HCT116 (cell line): ENCODE results near the gene UPB1. TPM values are rescaled to one million over a fixed set of nuclear protein-coding genes. Genes with fewer than 3 reads are reported as not detected.

Source experiments
- ATAC-seq: fragments of 200-7000 bp; cut with Tn5 transposase; 2 replicates; pipeline ENCODE4 v1.9.1; 2020; ENCODE audit warnings: mild to moderate bottlenecking, moderate library complexity
- BruUV-seq: library from RNA; stranded (reverse); fragments of 400-500 nt; replicated peaks from 2 replicates; lab custom pipeline; 2021; lab: Mats Ljungman, UMichigan
- CTCF ChIA-PET: fragments of 300-600 bp; sonication (Branson Sonifier 250); formaldehyde crosslinking; loops from one replicate; lab custom pipeline; 2021; ENCODE audit warnings: antibody characterized with exemption; lab: Charles Lee
- POLR2A ChIA-PET: fragments of 300-600, 350-600 bp; sonication (Branson Sonifier 250); formaldehyde crosslinking; loops from one replicate; lab custom pipeline; 2021; ENCODE audit warnings: antibody characterized with exemption; lab: Charles Lee
- RAD21 ChIA-PET, 2 experiments: fragments of 300-600 bp; sonication (Branson Sonifier 250); formaldehyde crosslinking; loops; one replicate each; lab custom pipeline; 2023; ENCODE audit warnings: low total read pairs in 2 of 2; ENCODE audit not compliant: uncharacterized antibody in 2 of 2, unreplicated experiment in 2 of 2, low non-redundant PET in 1 of 2; lab: Charles Lee
- DNase-seq: peaks from one replicate; pipeline ENCODE4 v3.0.0-alpha.2; 2010; ENCODE audit warnings: low read depth, low spot score
- H2AFZ ChIP-seq: fragments of 200-600 bp; shearing (Covaris generic), sonication (generic); 2 replicates; pipeline ENCODE4 v1.6.1; 2017; ENCODE audit warnings: low read depth, mixed run types, mixed read lengths, antibody characterized with exemption, low read length; ENCODE audit not compliant: poor library complexity, severe bottlenecking
- H3K27ac ChIP-seq: 2 replicates; pipeline ENCODE4 v1.5.1; 2012; ENCODE audit warnings: low read depth, low read length
- H3K27me3 ChIP-seq: fragments of 200-600 bp; sonication (generic); 2 replicates; pipeline ENCODE4 v1.6.1; 2016; ENCODE audit warnings: mixed run types, low read length, mixed read lengths; ENCODE audit not compliant: insufficient read depth
- H3K36me3 ChIP-seq, 2 experiments: fragments of 200-500 bp in 1 of 2; fragments of 200-600 bp in 1 of 2; sonication (Bioruptor generic) in 1 of 2; sonication (generic) in 1 of 2; 2 replicates each; pipeline versions ENCODE4 v1.5.1 to v1.6.1; 2014 to 2016; ENCODE audit warnings: low read length in 2 of 2, inconsistent platforms in 1 of 2, mixed read lengths in 1 of 2, mixed run types in 1 of 2; ENCODE audit not compliant: insufficient read depth in 2 of 2, control insufficient read depth in 1 of 2
- H3K4me1 ChIP-seq, 2 experiments: fragments of 200-600 bp in 1 of 2; sonication (generic) in 1 of 2; 2 replicates each; pipeline versions ENCODE4 v1.5.1 to v1.6.1; 2012 to 2017; ENCODE audit warnings: low read length in 2 of 2, inconsistent platforms in 1 of 2, mild to moderate bottlenecking in 1 of 2, mixed read lengths in 1 of 2, mixed run types in 1 of 2, moderate library complexity in 1 of 2; ENCODE audit not compliant: insufficient read depth in 2 of 2, control insufficient read depth in 1 of 2
- H3K4me2 ChIP-seq: fragments of 200-600 bp; sonication (generic); 2 replicates; pipeline ENCODE4 v1.6.1; 2017; ENCODE audit warnings: mixed run types, low read length, mixed read lengths
- H3K4me3 ChIP-seq, 2 experiments: fragments of 200-600 bp in 1 of 2; sonication (generic) in 1 of 2; replicated peaks in 1 of 2; 2 replicates each; pipeline ENCODE4 v1.5.1; 2011 to 2016; ENCODE audit warnings: low read length in 2 of 2, control low read depth in 1 of 2, low read depth in 1 of 2, mild to moderate bottlenecking in 1 of 2, mixed read lengths in 1 of 2, mixed run types in 1 of 2
- H3K79me2 ChIP-seq: fragments of 200-600 bp; sonication (generic); 2 replicates; pipeline ENCODE4 v1.6.1; 2017; ENCODE audit warnings: mild to moderate bottlenecking, mixed run types, low read length, moderate library complexity, mixed read lengths; ENCODE audit not compliant: insufficient read depth
- H3K9ac ChIP-seq: fragments of 200-600 bp; sonication (generic); 2 replicates; pipeline ENCODE4 v1.6.1; 2016; ENCODE audit warnings: low read length, mixed read lengths
- H3K9me2 ChIP-seq: fragments of 200-600 bp; sonication (generic), shearing (Covaris generic); 2 replicates; pipeline ENCODE4 v1.6.1; 2017; ENCODE audit warnings: mixed run types, mild to moderate bottlenecking, moderate library complexity; ENCODE audit not compliant: insufficient read depth
- H3K9me3 ChIP-seq, 2 experiments: fragments of 200-500 bp in 1 of 2; fragments of 200-600 bp in 1 of 2; sonication (Bioruptor generic) in 1 of 2; sonication (generic) in 1 of 2; 2 replicates each; pipeline ENCODE4 v1.6.1; 2014 to 2017; ENCODE audit warnings: low read length in 2 of 2, mixed read lengths in 2 of 2, inconsistent platforms in 1 of 2, low read depth in 1 of 2, mild to moderate bottlenecking in 1 of 2, mixed run types in 1 of 2, moderate library complexity in 1 of 2; ENCODE audit not compliant: control insufficient read depth in 1 of 2, insufficient read depth in 1 of 2
- H4K20me1 ChIP-seq: fragments of 200-600 bp; sonication (generic), shearing (Covaris generic); 2 replicates; pipeline ENCODE4 v1.6.1; 2017; ENCODE audit warnings: mixed run types, mild to moderate bottlenecking, moderate library complexity; ENCODE audit not compliant: insufficient read depth
- ATF3 ChIP-seq: IDR thresholded peaks from 2 replicates; pipeline ENCODE4 v1.6.1; 2012
- CBX3 ChIP-seq: IDR thresholded peaks from 2 replicates; pipeline ENCODE4 v1.6.1; 2012; ENCODE audit warnings: low read depth
- CEBPB ChIP-seq: IDR thresholded peaks from 2 replicates; pipeline ENCODE4 v1.6.1; 2012; ENCODE audit warnings: low read depth
- CTCF ChIP-seq, 3 experiments: fragments of 200-600 bp in 1 of 3; sonication (generic) in 1 of 3; IDR thresholded peaks in 2 of 3; conservative IDR thresholded peaks in 1 of 3; 2 replicates each; pipeline ENCODE4 v1.5.1; 2012 to 2017; ENCODE audit warnings: low read depth in 2 of 3, low read length in 2 of 3, antibody characterized with exemption in 1 of 3, borderline replicate concordance in 1 of 3, control low read depth in 1 of 3, mild to moderate bottlenecking in 1 of 3, mixed read lengths in 1 of 3, mixed run types in 1 of 3, moderate library complexity in 1 of 3; ENCODE audit not compliant: insufficient read depth in 1 of 3
- ELF1 ChIP-seq: IDR thresholded peaks from 2 replicates; pipeline ENCODE4 v1.6.1; 2012; ENCODE audit warnings: low read depth, borderline replicate concordance
- EZH2 ChIP-seq: fragments of 200-600 bp; sonication (generic); IDR thresholded peaks from 2 replicates; pipeline ENCODE4 v1.6.1; 2017; ENCODE audit warnings: antibody characterized with exemption, mixed run types
- EZH2phosphoT487 ChIP-seq: fragments of 200-600 bp; IDR thresholded peaks from 2 replicates; pipeline ENCODE4 v1.6.1; 2018; ENCODE audit warnings: antibody characterized with exemption, borderline replicate concordance
- FOSL1 ChIP-seq: IDR thresholded peaks from 2 replicates; pipeline ENCODE4 v1.6.1; 2012; ENCODE audit warnings: low read depth
- JUND ChIP-seq: IDR thresholded peaks from 2 replicates; pipeline ENCODE4 v1.6.1; 2012
- MAX ChIP-seq: IDR thresholded peaks from 2 replicates; pipeline ENCODE4 v1.6.1; 2012
- POLR2AphosphoS5 ChIP-seq: IDR thresholded peaks from 2 replicates; pipeline ENCODE4 v1.6.1; 2011; ENCODE audit warnings: mild to moderate bottlenecking, low read depth, low read length, moderate library complexity
- REST ChIP-seq: IDR thresholded peaks from 2 replicates; pipeline ENCODE4 v1.6.1; 2012; ENCODE audit warnings: low read depth
- SIN3A ChIP-seq: IDR thresholded peaks from 2 replicates; pipeline ENCODE4 v1.6.1; 2012; ENCODE audit warnings: low read depth
- SRF ChIP-seq: IDR thresholded peaks from 2 replicates; pipeline ENCODE4 v1.6.1; 2012; ENCODE audit warnings: low read depth
- TCF7L2 ChIP-seq: IDR thresholded peaks from 2 replicates; pipeline ENCODE4 v1.7.0; 2011; ENCODE audit warnings: borderline replicate concordance, inconsistent platforms; ENCODE audit not compliant: insufficient read depth, insufficient read length; ENCODE audit errors: extremely low read depth
- YY1 ChIP-seq: IDR thresholded peaks from 2 replicates; pipeline ENCODE4 v1.6.1; 2011; ENCODE audit warnings: low read length, low read depth, moderate library complexity, mild to moderate bottlenecking; ENCODE audit not compliant: insufficient replicate concordance; ENCODE audit errors: extremely low read depth
- ZBTB33 ChIP-seq: IDR thresholded peaks from 2 replicates; pipeline ENCODE4 v1.6.1; 2011; ENCODE audit warnings: mild to moderate bottlenecking, low read length, moderate library complexity; ENCODE audit not compliant: insufficient replicate concordance; ENCODE audit errors: extremely low read depth
- ZFX ChIP-seq: fragments of 450-650 bp; IDR thresholded peaks from 2 replicates; pipeline ENCODE4 v1.6.1; 2017
- ZNF274 ChIP-seq: fragments of 200-500 bp; sonication (Bioruptor generic); IDR thresholded peaks from 2 replicates; pipeline ENCODE4 v1.6.1; 2014; ENCODE audit warnings: mild to moderate bottlenecking, low read depth, low read length, inconsistent platforms
- intact Hi-C: fragments of 100-400 bp; cut with micrococcal nuclease; formaldehyde crosslinking; loops from 2 replicates; pipeline ENCODE4 v1.10.0; 2022
- total RNA-seq: library from RNA; stranded (reverse); gene quantifications from one replicate; pipeline ENCODE4 v1.2.1, GENCODE V29; 2021; ENCODE audit not compliant: unreplicated experiment

The UPB1 gene
- total RNA-seq, 1 experiment from 2014 or later = 0.27 TPM

GRCh38 chr22:24495365-24495675 is 188 bp downstream of the UPB1 start:
- Histone ChIP-seq H3K4me1 (no peaks in the 10 kb centered on the region), H3K27me3 (no peaks in the 10 kb centered on the region), H2AFZ (no peak overlapping the region), H3K4me2 (no peak overlapping the region), H3K9ac (no peak overlapping the region), H3K36me3 (no peaks in the 10 kb centered on the region), H3K4me3 (no peak overlapping the region), H3K79me2 (no peaks in the 10 kb centered on the region), H3K27ac (no peak overlapping the region), H3K9me3 (no peaks in the 10 kb centered on the region), H3K9me2 (no peaks in the 10 kb centered on the region), H4K20me1 (no peaks in the 10 kb centered on the region)
- ATAC-seq (no peak), DNase-seq (no peak)
- ChIA-PET RAD21 (no interaction called here), CTCF (no interaction called here), POLR2A (no interaction called here)
- TF ChIP-seq CBX3 (no peak), MAX (no peak), FOSL1 (no peak), TCF7L2 (no peak), ELF1 (no peak), EZH2 (no peak), REST (no peak), CTCF (IDR thresholded peaks at IDR 0.05 in 2 of 3, conservative IDR thresholded peaks at IDR 0.05 in 1 of 3; ENCODE audit: borderline replicate concordance in 1 of 3, insufficient read depth in 1 of 3, low read depth in 2 of 3, low read length in 2 of 3) (no peak), ZNF274 (no peak), ZBTB33 (no peak), ZFX (no peak), YY1 (no peak), EZH2phosphoT487 (no peak), ATF3 (no peak), POLR2AphosphoS5 (no peak), SIN3A (no peak), CEBPB (no peak), SRF (no peak), JUND (no peak)
- intact Hi-C loops = no loop called here
- no TSS peak for BruUV-seq
